Middle frontal gyrus (tissue), 1 donor: ENCODE data around the gene SLC9A8.
"Not testable (repeated sequence)": the region's sequence is repeated elsewhere in the genome, so short reads cannot be mapped to it uniquely, and the experiment has no call there.

Source experiments
- DNase-seq: peaks from one replicate; pipeline ENCODE4 v3.0.0-alpha.2; 2015; ENCODE audit warnings: low spot score; ENCODE audit errors: extremely low spot score

The SLC9A8 gene

DNA sequence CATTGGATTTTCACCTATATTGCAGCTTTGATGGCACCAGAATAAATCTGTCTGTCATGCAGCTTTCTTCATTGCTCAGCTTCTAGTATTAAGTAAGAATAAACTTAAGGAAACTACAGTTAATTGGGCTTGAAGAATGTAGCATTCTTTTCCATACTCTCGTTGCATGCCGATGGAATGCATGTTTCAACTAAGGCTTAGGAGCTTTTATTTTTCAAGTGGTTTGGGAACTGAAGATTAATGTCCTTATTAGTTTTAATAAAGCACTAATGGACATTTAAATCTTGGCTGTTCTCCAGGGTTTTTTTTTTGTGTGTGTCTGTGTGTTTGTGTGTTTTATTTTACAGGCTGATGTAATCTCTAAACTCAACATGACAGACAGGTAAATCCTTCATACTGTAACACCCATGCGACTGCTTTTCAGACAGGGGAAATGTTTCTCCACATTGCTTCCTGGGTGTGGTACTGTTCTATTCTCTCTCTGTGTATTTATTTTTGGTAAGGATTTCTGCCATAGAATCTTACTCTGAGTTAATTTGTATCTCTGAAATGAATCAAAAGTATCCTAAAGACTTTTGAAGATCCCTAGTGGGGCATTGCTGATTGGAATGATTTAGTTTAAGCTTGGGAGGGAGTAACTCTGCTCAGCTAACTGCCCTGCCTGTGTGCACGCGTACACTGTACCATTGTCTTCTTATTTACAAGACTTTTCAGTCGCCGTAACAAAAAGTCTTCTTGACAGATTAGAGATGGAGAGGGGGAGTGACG, 38.0 kb downstream of the SLC9A8 start:
- DNase-seq: no peak

- no peak for DNase-seq
Observed at GRCh38 chr20:49851231-49851705, 38.6 kb downstream of the SLC9A8 start.

DNA sequence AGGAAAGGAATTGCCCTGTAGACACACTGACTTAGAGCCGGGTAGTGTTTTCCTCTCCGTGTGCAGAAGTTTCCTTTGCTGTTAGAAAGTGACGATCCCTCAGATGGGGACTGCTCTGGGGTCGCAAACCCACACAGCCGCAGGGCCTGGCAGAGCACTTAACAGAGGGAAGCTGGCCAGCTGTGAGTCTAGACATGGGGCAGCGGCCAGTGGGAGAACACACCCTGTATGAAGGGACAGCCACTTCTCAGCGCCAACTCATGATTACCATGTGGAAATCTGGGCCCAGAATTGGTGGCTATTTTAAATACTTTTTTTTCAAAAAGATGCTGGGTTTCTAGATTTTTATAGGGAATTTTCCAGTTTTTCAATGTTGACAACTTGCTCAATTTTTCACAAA, 39.4 kb downstream of the SLC9A8 start:
- no peak for DNase-seq

GRCh38 chr20:49852522-49853080, 40.0 kb downstream of the SLC9A8 start:
- no peak for DNase-seq

GRCh38 chr20:49853640-49854039, 41.0 kb downstream of the SLC9A8 start:
- DNase-seq: no peak

DNA sequence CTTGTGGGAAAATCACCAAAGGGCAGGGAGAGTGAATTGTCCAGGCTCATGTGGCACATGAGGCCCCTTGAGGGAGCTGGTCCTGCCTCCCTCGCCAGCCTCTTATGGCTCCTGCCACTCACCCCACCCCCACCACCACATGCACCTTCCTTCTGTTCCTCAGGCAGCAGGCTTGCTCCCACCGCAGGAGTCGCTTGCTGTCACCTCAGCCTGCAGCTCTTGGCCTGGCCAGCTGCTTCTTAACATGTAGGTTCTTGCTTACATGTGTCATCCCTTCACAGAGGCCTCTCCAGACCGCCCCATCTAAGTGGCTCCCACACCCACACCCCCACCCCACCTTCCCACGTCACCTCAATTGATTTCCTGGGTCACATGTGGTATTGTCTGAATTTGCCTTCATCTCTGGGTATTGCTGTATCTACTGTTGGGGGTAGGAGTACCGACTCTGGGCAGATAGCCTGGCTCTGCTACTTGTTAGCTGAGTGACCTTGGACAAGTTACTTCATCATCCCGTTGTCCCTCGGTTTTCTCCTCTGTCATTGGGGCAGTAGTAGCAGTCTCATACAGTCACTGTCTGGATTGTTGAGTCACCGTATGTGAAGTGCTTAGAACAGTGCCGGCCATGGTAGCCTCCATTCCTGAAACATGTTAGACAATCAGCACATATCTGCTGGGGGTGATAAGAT, 41.7 kb downstream of the SLC9A8 start:
- no peak for DNase-seq

- DNase-seq: no peak
Observed at GRCh38 chr20:49856904-49857303, 44.3 kb downstream of the SLC9A8 start.

GRCh38 chr20:49858076-49858585, 45.5 kb downstream of the SLC9A8 start:
- DNase-seq: no peak

DNA sequence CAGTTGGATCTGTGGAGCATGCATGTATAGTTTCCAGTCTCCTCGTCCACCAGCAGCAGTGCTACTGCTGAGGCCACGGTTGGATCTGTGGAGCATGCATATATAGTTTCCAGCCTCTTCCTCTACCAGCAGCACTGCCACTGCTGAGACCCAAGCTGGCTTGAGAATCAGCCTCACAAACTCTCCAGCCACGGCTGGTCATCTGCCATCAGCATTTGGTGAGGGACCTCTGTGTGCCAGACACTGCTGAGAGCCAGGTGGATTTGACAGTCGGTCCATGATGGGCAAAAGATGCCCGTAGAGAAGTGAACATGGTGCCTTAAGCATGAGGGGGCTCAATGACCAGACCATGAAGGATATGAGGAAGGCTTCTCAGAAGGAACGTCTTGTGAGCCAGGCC, 46.4 kb downstream of the SLC9A8 start:
- no peak for DNase-seq

GRCh38 chr20:49859807-49860206, 47.2 kb downstream of the SLC9A8 start:
- DNase-seq: no peak

GRCh38 chr20:49861232-49861631, 48.6 kb downstream of the SLC9A8 start:
- DNase-seq: not testable (repeated sequence)

DNA sequence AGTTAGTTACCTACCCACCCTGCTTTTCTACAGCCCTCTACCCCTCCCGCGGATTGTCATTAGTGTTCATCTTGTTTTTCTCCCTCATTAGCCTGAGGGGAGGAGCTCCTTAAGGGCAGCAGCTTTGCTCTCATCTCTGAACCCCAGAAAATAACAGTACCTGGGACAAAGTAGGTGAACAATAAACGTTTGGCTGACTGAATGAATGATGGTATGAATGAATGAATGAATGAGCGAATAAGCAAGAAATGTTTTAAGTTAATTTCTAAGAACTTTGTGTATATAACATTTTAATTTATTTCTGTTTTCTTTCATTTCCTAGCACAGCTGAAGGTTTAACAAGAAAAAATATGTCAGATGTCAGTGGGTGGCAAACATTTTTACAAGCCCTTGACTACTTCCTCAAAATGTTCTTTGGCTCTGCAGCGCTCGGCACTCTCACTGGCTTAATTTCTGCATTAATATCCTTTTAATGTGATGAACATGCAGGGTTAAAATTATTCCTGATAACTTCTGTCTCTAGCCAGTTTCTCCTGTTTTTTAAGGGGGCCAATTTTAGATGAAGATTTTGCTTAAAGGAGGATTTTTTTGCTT, 50.1 kb downstream of the SLC9A8 start:
- DNase-seq: no peak

DNA sequence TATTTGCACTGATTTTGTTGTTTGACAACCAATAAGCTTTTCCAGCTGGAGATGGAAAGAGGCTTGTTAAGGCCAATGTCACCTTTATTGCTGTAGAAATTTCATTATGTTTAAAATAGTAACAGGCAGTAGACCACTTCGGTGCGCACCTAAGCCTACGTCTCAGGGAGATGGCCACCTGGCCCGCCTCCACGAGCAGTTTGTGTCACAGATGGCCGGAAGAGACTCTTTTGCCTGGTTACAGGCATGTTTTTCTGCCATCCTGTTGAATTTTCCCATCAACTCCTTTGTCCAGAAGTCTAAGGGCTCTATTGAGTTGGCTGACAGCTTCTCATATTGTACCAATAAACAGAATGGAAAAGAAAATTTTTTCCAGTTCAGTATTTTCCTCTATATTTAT, 51.0 kb downstream of the SLC9A8 start:
- DNase-seq: no peak

- no peak for DNase-seq
Observed at GRCh38 chr20:49865559-49865958, 52.9 kb downstream of the SLC9A8 start.

- no peak for DNase-seq
Observed at GRCh38 chr20:49866051-49866450, 53.4 kb downstream of the SLC9A8 start.

DNA sequence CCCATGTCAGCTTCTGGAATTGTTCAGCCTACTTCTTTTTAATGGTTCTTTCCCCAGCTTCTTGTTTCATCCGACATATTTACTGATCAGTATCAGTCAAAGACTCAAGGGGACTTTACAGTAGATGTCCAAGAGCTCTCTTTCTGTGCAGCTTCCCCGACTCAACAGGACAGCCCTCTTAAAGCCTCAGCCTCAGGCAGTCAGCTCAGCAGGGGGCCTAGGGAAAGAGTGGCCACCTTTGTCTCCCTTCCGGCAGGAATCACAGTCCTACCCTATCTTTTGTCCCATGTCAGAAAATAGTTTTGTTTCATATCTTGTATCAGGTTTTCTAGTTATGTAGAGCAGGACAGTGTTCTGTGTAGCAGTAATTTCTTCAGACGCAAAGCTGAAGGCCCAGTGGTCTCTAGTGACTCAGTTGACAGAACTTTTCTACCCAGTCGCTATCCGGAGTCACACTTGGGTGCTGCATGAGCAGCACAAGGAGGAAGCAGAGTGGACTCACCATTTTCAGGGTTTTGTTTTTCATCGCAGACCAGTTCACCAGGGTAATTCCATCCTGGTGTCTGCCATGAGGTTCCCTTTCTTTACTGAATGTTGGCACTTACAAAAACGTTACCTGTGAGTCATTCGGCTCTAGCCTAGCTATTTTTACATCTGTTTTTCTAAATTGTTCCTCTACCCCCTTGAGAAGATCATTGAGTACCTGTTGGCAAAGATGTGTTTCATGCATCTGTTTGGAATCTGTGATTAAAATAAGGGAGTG, 55.0 kb downstream of the SLC9A8 start:
- DNase-seq: no peak

- no peak for DNase-seq
Observed at GRCh38 chr20:49868538-49868937, 55.9 kb downstream of the SLC9A8 start.

DNA sequence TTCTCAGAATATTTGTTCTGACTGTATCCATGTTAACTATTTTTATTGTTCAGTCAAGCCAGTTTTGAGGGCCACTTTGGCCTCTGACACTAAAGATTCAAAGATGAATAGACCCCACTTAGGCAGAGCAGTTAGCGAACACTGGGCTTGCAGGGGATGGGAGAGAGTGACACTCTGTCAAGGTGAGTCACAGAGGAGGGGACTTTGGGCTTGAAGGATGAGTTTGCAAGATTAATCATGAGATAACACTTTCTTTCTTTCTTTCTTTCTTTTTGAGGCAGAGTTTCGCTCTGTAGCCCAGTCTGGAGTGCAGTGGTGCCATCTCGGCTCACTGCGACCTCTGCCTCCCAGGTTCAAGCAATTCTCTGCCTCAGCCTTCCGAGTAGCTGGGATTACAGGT, 56.3 kb downstream of the SLC9A8 start:
- no peak for DNase-seq

DNA sequence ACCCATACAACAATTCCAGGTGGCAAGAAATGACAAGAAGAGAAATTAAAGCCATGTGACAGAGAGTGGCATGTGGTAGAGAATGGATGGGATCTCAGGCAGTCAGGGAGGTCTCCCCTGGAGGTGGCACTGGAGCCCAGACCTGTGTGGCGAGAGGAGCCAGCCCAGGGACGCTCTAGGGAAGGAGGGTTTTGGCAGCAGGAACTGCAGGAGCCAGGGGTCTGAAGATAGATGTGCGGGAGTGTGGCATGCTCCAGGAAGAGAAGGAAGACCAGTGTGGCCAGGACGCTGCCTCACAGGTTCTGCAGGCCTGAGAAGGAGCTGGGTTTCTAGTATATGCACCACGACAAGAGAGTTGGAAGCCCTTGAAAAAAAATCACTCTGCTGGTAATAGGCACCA, 57.6 kb downstream of the SLC9A8 start:
- DNase-seq: no peak

- no peak for DNase-seq
Observed at GRCh38 chr20:49871391-49871948, 58.8 kb downstream of the SLC9A8 start.

- no peak for DNase-seq
Observed at GRCh38 chr20:49872056-49872455, 59.4 kb downstream of the SLC9A8 start.
